OCI-LY3 (cell line): ENCODE results near the gene POP7.

ENCODE experiments used
- H2AFZ ChIP-seq: fragments of 200-600, 300-600 bp; shearing (Covaris generic); 2 replicates; pipeline ENCODE4 v1.6.0; 2014; ENCODE audit warnings: antibody characterized with exemption, low read depth, low read length
- H3K27ac ChIP-seq: fragments of 200-600, 300-600 bp; sonication (generic); 2 replicates; pipeline ENCODE4 v1.5.1; 2014; ENCODE audit warnings: mild to moderate bottlenecking, low read length, moderate library complexity, mixed read lengths
- H3K27me3 ChIP-seq: fragments of 200-600, 300-600 bp; sonication (generic); 2 replicates; pipeline ENCODE4 v1.6.1; 2014; ENCODE audit warnings: low read depth, low read length, mixed read lengths
- H3K36me3 ChIP-seq: fragments of 200-600, 300-600 bp; sonication (generic); replicated peaks from 2 replicates; pipeline ENCODE3; 2014; ENCODE audit warnings: low read depth, low read length, mixed read lengths
- H3K4me1 ChIP-seq: fragments of 300-600, 200-600 bp; sonication (generic); 2 replicates; pipeline ENCODE4 v1.6.1; 2014; ENCODE audit warnings: low read length, mixed read lengths
- H3K4me2 ChIP-seq: fragments of 200-600, 300-600 bp; sonication (generic); 2 replicates; pipeline ENCODE4 v1.6.1; 2014; ENCODE audit warnings: low read length, mixed read lengths
- H3K4me3 ChIP-seq: fragments of 300-600, 200-600 bp; sonication (generic); 2 replicates; pipeline ENCODE4 v1.5.1; 2014; ENCODE audit warnings: antibody characterized with exemption, mild to moderate bottlenecking, low read length, moderate library complexity
- H3K79me2 ChIP-seq: fragments of 300-600, 200-600 bp; shearing (Covaris generic); 2 replicates; pipeline ENCODE4 v1.6.1; 2014; ENCODE audit warnings: mild to moderate bottlenecking, low read length, mixed read lengths
- H3K9ac ChIP-seq: fragments of 300-600, 200-600 bp; shearing (Covaris generic); 2 replicates; pipeline ENCODE4 v1.6.0; 2014; ENCODE audit warnings: mild to moderate bottlenecking, low read length, moderate library complexity
- H3K9me3 ChIP-seq: fragments of 200-600, 300-600 bp; shearing (Covaris generic); 2 replicates; pipeline ENCODE4 v1.6.1; 2014; ENCODE audit warnings: low read length, mixed read lengths; ENCODE audit not compliant: insufficient read depth
- H4K20me1 ChIP-seq: fragments of 200-600, 300-600 bp; sonication (generic); 2 replicates; pipeline ENCODE4 v1.6.1; 2016; ENCODE audit warnings: low read length, mixed read lengths; ENCODE audit not compliant: insufficient read depth
- EZH2phosphoT487 ChIP-seq: fragments of 200-600 bp; shearing (Covaris generic); IDR thresholded peaks from 2 replicates; pipeline ENCODE4 v1.6.1; 2018; ENCODE audit warnings: antibody characterized with exemption, mixed run types, low read depth
- TF ChIP-seq, protein P1 (sequence below): fragments of 200-600, 300-600 bp; sonication (generic); IDR thresholded peaks from 2 replicates; pipeline ENCODE4 v1.5.1; 2014; ENCODE audit warnings: antibody characterized with exemption, low read length, low read depth

POP7 gene

GRCh38 chr7:100726996-100727761 lies 21.3 kb downstream of the POP7 start:
- no peaks in the 10 kb centered on the region for H3K9me3 ChIP-seq
- H3K4me2 ChIP-seq = no peak overlapping the region
- no peak overlapping the region for H3K27ac ChIP-seq
- H4K20me1 ChIP-seq = no peaks in the 10 kb centered on the region
- no peaks in the 10 kb centered on the region for H3K79me2 ChIP-seq
- no peak for TF ChIP-seq EZH2phosphoT487
- TF ChIP-seq, protein P1, sequence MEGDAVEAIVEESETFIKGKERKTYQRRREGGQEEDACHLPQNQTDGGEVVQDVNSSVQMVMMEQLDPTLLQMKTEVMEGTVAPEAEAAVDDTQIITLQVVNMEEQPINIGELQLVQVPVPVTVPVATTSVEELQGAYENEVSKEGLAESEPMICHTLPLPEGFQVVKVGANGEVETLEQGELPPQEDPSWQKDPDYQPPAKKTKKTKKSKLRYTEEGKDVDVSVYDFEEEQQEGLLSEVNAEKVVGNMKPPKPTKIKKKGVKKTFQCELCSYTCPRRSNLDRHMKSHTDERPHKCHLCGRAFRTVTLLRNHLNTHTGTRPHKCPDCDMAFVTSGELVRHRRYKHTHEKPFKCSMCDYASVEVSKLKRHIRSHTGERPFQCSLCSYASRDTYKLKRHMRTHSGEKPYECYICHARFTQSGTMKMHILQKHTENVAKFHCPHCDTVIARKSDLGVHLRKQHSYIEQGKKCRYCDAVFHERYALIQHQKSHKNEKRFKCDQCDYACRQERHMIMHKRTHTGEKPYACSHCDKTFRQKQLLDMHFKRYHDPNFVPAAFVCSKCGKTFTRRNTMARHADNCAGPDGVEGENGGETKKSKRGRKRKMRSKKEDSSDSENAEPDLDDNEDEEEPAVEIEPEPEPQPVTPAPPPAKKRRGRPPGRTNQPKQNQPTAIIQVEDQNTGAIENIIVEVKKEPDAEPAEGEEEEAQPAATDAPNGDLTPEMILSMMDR = no peak
- H3K4me1 ChIP-seq = peaks cover 6% of the 10 kb centered on the region; the same call in 1 of the 2 replicates
- no peak overlapping the region for H3K9ac ChIP-seq
- H3K36me3 ChIP-seq = no peaks in the 10 kb centered on the region
- H2AFZ ChIP-seq = no peak overlapping the region
- H3K4me3 ChIP-seq = no peak overlapping the region
- H3K27me3 ChIP-seq = peaks cover 9% of the 10 kb centered on the region

GRCh38 chr7:100728196-100728595 lies 22.3 kb downstream of the POP7 start:
- TF ChIP-seq, protein P1 = no peak
- no peak for TF ChIP-seq EZH2phosphoT487
- H4K20me1 ChIP-seq = no peaks in the 10 kb centered on the region
- H3K36me3 ChIP-seq = no peaks in the 10 kb centered on the region
- H3K4me2 ChIP-seq = no peak overlapping the region
- H3K79me2 ChIP-seq = no peaks in the 10 kb centered on the region
- no peak overlapping the region for H3K27ac ChIP-seq
- H3K4me3 ChIP-seq = no peak overlapping the region
- peaks cover 9% of the 10 kb centered on the region for H3K27me3 ChIP-seq
- no peak overlapping the region for H3K9ac ChIP-seq
- H3K9me3 ChIP-seq = no peaks in the 10 kb centered on the region
- no peak overlapping the region for H2AFZ ChIP-seq
- H3K4me1 ChIP-seq = peaks cover 6% of the 10 kb centered on the region; the same call in 1 of the 2 replicates

GRCh38 chr7:100730136-100730800 lies 24.3 kb downstream of the POP7 start:
- Histone ChIP-seq H3K36me3 (no peaks in the 10 kb centered on the region), H3K79me2 (no peaks in the 10 kb centered on the region), H3K4me1 (peaks cover 6% of the 10 kb centered on the region; the same call in 1 of the 2 replicates), H4K20me1 (no peaks in the 10 kb centered on the region), H3K27ac (no peak overlapping the region), H2AFZ (no peak overlapping the region), H3K4me2 (no peak overlapping the region), H3K9ac (no peak overlapping the region), H3K9me3 (no peaks in the 10 kb centered on the region), H3K4me3 (no peak overlapping the region), H3K27me3 (peaks cover 15% of the 10 kb centered on the region)
- no peak for TF ChIP-seq EZH2phosphoT487
- TF ChIP-seq, protein P1 = no peak

- H3K4me1 ChIP-seq = no peaks in the 10 kb centered on the region
- no peak overlapping the region for H2AFZ ChIP-seq
- no peaks in the 10 kb centered on the region for H4K20me1 ChIP-seq
- H3K9ac ChIP-seq = no peak overlapping the region
- TF ChIP-seq EZH2phosphoT487 = no peak
- TF ChIP-seq, protein P1 = no peak
- peaks cover 11% of the 10 kb centered on the region for H3K27me3 ChIP-seq
- no peak overlapping the region for H3K4me2 ChIP-seq
- H3K4me3 ChIP-seq = no peak overlapping the region
- no peaks in the 10 kb centered on the region for H3K79me2 ChIP-seq
- no peaks in the 10 kb centered on the region for H3K9me3 ChIP-seq
- H3K36me3 ChIP-seq = no peaks in the 10 kb centered on the region
- no peak overlapping the region for H3K27ac ChIP-seq
These were observed 26.2 kb downstream of the POP7 start for GRCh38 chr7:100731937-100732636.
